Measurements from ENCODE around the gene POLRMT.
"Not testable (repeated sequence)": the region's sequence is repeated elsewhere in the genome, so short reads cannot be mapped to it uniquely, and the experiment has no call there.

The POLRMT gene

DNA sequence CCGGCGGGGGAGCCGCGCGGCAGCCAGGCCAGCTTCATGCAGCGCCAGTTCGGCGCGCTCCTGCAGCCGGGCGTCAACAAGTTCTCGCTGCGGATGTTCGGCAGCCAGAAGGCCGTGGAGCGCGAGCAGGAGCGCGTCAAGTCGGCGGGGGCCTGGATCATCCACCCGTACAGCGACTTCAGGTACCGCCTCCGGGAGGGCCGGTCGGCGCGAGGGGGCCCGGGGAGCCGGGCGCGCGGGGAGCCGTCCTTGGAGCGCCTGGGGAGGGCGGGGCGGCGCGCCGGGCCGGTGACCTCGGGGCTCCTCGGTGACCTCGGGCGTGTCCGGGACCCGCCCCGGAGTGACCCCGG is 43.0 kb downstream of the POLRMT start:
- no peak for DNase-seq

GRCh38 chr19:589693-590395 is 43.5 kb downstream of the POLRMT start, which contains the start of gene HCN2:
Gene HCN2, plus strand, starts transcription at chr19:589881. Its CDS starts 65 bp downstream, at chr19:589946.
- no peak for DNase-seq

DNA sequence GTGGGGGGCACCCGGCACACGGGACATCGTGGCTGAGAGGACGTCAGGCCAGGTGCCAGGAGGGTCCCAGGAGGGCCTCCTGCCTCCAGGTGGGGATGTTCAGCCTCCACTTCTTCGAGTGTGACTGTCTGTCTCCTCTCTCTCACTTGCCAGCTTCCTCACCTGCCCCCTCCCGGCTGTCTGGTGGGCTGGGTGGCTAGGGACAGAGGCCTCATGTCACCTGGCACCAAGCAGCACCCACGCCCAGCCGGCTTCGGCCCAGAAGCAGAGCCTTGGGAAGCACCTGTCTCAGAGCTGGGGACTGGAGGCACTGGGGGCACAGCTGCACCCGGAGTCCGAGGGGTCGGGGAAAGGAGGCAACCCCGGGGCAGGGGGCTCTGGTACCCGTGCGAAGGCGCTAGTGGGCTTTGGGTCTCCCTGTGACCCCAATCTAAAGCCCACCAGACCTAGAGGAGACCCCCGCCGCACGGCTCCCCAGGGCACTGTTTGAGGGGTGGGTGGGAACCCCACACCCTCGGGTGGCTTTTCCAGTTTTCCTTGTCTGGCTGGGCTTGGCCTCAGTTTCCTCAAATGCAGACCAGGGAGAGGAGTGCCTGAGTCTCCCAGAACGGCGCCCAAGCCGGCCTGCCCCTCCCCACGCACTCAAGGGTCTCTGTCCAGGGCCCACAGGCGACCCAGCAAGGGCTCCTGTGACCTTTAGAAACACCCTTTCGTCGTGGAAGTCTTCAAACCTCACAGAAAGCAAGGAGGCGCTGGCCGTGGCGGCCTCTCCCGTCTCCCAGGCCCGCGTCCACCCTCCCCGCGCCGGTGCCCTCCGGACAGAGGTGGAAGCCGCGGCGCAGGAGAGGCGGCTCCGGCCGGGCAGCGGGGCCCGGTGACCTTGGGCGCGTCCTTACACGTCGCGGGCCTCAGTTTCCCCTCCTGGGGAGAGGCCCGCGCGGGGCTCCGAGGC is 44.3 kb downstream of the POLRMT start:
- DNase-seq = no peak

- peak in 1 of 2 experiments; percentile 20 for DNase-seq
Measured at GRCh38 chr19:588093-588740, 45.1 kb downstream of the POLRMT start.

- no peak for DNase-seq
Measured at GRCh38 chr19:585551-586110, 47.7 kb downstream of the POLRMT start.

- DNase-seq = not testable (repeated sequence)
Measured at GRCh38 chr19:585146-585545, 48.2 kb downstream of the POLRMT start.

- peak in 1 of 2 experiments; percentile 20 for DNase-seq
Measured at GRCh38 chr19:584240-585001, 48.9 kb downstream of the POLRMT start.

DNA sequence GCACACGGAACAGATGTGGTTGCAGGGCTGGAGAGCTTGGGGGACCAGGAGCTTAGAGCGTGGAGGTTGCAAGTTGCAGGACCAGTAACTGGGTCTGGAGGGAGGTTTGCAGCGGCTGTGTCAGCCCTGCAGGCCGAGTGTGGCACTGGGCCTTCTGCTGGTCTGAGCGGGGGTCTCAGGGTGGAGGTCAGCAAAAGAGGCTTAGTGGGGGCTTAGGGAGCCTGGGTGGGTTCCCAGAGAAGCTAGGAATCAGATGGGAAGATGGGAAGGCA is 49.4 kb downstream of the POLRMT start:
- DNase-seq = no peak

- no peak for DNase-seq
Measured at GRCh38 chr19:583198-583967, 50.0 kb downstream of the POLRMT start.

DNA sequence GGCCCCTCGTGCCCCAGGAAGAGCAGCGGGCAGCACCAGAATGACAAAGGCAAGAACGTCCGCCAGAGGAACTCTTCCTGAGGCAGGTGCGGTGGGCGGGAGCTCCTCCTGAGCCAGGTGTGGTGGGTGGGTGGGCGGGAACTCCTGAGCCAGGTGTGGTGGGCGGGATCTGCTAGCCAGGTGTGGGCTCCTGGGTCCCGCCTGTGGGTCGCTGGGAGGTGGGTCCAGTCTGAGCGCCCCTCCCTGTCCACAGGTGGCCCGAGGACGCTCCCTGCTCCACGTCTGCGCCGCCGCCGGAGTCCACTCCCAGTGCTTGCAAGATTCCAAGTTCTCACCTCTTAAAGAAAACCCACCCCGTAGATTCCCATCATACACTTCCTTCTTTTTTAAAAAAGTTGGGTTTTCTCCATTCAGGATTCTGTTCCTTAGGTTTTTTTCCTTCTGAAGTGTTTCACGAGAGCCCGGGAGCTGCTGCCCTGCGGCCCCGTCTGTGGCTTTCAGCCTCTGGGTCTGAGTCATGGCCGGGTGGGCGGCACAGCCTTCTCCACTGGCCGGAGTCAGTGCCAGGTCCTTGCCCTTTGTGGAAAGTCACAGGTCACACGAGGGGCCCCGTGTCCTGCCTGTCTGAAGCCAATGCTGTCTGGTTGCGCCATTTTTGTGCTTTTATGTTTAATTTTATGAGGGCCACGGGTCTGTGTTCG is 50.7 kb downstream of the POLRMT start:
- DNase-seq = no peak

GRCh38 chr19:581399-582111 is 51.8 kb downstream of the POLRMT start:
- no peak for DNase-seq

DNA sequence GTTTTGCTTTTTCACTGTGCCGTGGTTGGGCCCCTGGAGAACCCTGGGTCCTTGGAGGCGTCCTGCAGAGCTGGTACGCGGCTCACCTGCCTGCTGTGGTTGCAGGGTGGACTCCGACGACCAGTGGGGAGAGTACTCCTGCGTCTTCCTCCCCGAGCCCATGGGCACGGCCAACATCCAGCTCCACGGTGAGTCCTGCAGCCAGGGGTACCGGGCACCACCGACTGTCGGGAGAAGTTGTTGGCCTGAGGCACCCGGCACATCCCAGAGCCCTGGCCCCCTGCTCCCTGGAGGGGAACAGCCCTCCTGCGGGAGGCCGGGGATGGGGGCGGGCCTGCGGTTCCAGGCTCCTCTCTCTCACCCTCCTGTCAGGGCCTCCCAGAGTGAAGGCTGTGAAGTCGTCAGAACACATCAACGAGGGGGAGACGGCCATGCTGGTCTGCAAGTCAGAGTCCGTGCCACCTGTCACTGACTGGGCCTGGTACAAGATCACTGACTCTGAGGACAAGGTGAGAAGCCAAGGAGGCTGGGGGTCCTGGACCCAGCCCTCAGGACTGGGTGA is 53.0 kb downstream of the POLRMT start:
- DNase-seq = no peak

GRCh38 chr19:579842-580155 is 53.5 kb downstream of the POLRMT start:
- DNase-seq = no peak

DNA sequence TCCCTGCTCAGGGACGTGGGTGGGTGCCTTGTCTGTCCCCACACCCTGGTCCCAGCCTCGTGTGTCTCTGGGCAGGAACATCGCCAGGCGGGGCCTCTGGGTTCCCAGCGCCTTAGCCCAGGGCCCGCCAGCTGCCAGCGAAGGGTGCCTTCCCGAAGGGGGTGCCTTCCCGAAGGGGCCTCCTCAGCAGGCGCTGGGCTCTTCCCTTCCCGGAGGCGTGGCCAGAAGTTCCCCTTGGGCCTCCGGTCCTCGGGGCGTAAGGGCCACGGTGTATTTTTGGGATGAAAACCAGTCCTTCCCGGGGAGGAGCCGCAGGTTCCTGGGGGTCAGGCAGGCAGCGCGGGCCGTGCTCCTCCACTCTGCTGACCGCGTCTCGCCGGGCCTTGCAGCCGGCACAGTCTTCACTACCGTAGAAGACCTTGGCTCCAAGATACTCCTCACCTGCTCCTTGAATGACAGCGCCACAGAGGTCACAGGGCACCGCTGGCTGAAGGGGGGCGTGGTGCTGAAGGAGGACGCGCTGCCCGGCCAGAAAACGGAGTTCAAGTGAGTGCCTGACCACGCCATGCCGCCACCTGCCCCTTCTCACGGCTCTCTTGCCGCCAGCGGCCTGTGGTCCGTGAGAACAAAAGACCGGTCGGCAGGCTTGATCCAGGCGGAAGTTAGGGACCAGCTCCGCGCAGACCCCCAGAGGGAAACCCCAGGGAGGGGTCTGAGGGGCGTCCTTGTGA is 54.1 kb downstream of the POLRMT start:
- no peak for DNase-seq

DNA sequence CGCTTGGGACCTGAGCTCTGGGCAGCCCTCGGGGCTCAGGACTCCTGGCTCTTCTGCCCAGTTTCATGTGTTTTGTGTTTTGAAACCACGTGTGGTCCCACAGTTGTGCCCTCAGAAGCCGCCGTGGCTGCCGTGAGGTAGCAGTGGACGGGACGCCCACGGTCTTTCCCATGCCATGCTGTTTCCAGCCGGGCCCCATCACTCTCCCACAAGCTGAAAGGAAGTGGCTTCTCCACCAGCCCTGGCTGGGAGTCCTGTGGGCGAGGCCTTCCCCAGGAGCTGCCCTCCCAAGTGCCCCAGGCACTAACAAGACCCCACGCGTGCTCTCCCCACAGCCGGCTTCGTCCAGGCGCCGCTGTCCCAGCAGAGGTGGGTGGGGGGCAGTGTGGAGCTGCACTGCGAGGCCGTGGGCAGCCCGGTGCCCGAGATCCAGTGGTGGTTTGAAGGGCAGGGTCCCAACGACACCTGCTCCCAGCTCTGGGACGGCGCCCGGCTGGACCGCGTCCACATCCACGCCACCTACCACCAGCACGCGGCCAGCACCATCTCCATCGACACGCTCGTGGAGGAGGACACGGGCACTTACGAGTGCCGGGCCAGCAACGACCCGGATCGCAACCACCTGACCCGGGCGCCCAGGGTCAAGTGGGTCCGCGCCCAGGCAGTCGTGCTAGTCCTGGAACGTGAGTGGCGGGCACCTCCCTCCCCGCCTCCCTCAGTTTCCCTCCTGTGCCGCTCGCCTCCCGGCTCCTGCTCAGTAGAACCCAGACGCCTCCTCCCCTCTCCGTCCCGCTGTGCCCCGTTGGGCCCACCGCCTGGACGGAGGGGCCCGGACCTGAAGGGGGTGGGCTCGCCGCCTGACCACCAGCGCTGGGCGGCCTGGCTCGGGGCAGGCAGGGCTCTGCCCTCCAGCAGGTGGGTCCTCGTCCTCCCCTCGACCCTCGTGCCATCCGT is 55.6 kb downstream of the POLRMT start:
- DNase-seq = no peak

DNA sequence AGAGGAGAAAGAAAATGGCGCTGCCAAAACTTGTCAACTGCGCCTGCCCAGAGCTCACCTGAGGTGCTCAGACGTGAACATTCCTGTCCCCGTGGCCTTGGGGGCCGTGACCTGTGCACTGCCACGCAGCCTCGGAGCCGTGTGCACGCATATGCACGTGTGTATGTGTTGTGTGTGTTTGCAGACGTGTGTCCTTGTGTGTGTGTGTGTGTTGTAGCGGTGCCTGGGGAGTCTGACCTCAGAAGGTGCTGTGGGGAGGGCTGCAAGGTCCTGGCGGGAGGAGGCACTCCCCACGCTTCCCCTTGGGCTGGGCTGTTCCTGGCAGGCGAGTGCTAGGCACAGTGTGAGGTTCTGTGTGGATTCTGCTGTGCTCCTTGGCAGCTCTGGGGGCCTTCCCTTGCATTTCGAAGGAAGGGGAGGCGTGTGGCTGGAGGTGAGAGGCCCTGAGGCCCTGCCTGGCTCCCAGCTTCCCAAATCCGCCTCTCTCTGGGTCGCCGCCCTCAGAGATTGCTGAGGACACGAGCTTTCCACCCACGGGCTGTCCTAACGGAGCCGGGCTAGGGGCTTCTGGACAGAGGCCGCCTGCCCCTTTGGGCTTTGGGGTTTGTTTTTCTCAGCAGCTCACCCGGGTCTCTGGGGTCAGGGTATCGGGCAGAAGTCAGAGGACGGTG is 56.4 kb downstream of the POLRMT start:
- DNase-seq = no peak

All from SW 1271 (cell line).